NCI-H2196 treated with DMSO at 0.1 percent for 48 hours (cell line): ENCODE data around the gene TRPM3.

ENCODE experiments used
- DNase-seq: peaks from one replicate; lab custom pipeline; 2025; ENCODE audit not compliant: unreplicated experiment; lab: John Stamatoyannopoulos, UW

The TRPM3 gene

GRCh38 chr9:70564468-70565335, 556.7 kb downstream of the TRPM3 start:
- no peak for DNase-seq

DNA sequence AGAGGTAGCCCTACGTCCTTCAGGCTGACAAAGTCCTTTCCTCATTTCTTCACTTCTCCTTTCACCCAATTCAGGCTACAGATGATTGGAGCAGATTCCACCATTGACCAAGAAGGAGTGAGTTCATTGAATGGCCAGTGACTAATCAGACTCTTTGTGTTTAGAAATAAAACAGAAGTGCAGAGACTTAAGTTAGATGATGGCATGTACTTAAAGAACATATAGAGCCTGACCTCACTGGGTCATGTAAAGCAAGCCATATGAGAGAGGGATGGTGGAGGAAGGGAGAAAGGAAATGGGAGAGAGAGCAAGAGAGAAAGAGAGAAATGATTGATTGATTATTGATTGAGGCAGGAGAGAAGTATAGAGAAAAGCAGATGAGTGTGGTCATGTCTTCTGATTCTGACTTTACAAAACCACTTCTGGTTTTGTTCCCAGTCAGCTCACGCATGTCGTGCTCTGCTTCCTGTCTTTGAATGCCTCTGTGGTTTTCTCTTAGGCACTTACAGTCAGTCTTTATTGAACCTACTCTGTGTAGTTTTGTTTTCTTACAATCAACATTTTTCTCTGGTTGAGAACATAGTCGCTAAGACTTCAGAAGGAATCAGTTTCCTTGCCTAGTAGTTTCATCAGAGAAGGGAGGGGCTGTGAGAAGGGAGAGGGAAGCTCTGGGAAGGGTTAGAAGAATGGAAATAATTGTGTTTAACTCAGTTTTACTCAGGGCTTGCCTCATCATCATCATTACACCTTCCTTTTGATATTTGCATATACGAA, 557.8 kb downstream of the TRPM3 start:
- no peak for DNase-seq

- no peak for DNase-seq
Measured at GRCh38 chr9:70563010-70563409, 558.4 kb downstream of the TRPM3 start.

GRCh38 chr9:70561786-70562395, 559.5 kb downstream of the TRPM3 start:
- DNase-seq: no peak

DNA sequence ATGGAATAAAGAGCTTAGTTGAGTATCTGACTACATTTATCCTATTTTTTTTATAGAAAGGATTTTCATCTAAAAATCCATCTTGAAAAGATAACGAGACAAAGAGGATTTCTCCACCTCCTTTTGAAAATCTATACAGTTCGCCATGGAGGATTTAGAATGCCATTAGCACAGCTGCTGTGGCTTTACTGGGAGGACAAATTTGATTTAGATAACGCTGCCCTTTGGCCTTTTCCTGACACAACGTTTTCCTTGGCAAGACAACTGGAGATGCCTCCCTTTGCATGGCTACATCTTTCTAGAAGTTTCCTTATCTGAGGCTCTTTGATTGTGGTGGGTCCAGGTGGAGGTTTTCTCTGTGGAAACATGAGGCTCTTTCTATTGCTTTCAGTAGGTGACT, 560.3 kb downstream of the TRPM3 start:
- DNase-seq: no peak

DNA sequence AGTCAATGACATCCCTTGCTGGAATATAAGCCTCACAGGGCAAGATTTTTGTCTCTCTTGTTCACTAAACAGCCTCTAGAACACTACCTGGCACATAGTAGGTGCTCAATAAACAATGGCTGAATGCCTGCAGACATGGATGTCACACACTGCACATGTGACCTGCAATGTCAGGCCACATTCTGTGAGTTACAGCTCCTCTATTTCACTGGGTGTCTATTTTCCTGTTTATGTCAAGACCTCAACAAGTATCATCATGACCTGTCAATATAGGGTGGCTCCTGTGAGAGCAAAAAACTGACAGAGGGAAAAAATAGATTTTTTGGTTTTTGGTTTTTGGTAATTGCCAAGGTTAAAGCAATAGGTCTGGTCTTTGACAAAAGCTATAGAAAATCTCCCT, 562.3 kb downstream of the TRPM3 start:
- no peak for DNase-seq

DNA sequence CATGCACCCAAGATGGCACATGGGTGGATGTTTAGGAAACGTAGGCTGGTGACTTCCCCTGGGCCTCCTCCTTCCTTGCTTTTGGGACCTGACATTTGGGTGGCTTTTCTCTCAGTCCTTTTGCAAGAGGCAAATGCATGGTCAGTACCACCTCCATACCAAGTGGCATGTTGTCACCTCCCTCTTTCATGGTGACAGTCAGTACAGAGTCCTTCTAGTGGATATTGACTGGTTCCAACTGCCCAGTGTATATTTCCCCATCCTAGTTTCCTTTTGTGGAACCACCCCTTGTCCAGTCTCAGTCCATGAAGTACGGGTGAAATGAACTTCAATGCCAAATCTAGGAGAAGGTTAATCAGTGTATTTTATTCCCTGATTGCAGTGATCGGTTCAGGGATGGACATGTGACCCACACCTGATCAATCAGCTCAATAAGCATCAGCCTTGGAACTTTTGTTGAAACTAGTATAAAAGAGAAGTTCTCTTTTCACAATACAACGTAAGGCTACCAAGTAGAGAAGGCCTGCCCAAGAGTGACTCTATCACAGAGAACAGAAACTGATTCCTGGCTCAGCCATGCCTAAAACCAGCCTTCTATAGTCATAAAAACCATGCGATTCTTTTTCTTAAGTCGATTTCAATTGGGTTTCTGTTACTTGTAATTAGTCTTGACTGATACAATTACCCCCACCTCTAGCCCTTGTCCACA, 563.6 kb downstream of the TRPM3 start:
- DNase-seq: no peak

GRCh38 chr9:70556771-70557170, 564.6 kb downstream of the TRPM3 start:
- DNase-seq: no peak

DNA sequence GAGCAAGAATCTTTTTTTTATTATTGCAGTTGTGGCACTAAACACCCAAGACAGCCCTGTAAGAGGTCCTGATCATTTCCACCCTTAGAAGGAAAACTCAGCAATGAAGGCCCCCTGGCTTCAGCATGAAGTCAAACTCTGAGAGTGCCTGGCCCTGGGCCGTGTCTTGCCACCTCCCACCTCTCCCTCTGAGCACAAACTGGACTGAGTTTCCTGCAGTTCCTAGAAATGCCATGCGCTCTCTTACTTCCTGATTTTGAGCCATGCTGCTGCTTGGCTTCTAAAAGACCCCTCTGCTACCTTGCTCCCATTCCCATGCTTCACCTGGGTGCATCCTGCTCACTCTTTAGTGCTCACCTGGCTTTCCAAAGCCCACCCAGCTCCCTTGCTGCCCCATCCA, 566.5 kb downstream of the TRPM3 start:
- DNase-seq: no peak

DNA sequence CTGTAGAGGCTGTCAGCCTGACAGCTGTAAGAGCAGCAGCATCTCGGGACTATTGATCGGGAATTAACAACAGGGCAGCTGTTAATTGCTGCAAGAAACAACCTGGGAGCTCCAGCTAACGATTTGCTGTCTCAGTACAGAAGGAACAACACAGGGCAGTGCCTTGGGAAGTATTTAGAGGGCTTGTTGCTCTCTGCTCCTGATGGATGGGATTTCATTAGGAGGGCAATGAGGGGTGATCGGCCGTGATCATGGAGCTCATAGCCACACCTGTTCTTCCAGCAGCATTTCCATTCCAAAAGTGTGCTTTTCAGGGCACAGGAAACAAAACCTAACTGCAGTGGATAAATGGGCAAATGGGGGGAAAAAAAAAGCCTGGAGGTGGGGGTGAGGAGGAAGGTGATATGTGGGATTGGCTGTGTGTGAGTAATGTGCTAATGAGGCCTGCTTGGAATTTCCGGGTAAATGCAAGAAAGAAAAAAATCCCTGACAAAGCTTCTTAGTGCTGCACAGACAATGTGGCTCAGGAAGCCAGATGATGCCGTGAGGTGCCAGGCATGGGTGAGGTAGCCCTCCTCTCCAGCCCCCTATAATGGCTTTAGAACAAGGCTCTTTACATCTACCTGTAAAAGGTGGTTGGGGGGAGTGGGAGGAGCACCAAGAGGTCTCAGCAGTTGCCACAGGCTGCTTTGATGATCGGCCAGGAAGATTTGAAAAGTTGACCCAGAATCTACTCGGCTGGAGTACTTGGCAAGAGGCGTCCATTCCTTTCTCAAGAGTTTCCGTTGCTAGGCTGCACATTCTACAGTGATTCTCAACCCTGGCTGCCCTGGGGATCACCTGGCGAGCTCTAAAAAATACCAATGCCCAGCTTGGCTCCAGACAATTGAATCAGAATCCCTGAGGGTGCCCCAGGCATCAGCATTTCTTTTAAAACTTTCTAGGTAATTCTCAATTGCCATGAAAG, 567.4 kb downstream of the TRPM3 start:
- DNase-seq: no peak

GRCh38 chr9:70552561-70552960, 568.9 kb downstream of the TRPM3 start:
- no peak for DNase-seq

GRCh38 chr9:70551801-70552200, 569.6 kb downstream of the TRPM3 start:
- no peak for DNase-seq

GRCh38 chr9:70551396-70551795, 570.0 kb downstream of the TRPM3 start:
- DNase-seq: no peak

DNA sequence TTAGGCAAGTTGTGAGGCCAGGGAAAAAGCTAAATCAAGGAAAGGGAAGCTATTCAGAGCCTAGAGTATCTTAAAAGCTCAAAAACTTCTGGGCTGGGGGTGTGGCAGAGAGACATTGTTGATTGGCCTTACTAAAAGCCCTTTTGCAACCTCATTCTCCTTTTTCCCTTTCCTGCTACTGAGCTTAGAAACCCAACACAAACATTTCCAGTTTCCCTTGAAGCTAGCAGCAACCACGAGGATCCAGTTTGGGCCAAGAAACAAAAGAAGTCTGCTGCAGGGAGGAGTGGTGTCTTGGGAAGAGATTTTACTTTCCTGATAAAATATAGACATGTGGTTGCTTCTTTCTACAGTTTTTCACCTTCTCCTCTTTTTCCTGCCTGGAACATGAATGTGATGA, 571.5 kb downstream of the TRPM3 start:
- DNase-seq: no peak

- DNase-seq: no peak
Measured at GRCh38 chr9:70542311-70542931, 579.0 kb downstream of the TRPM3 start.

- DNase-seq: no peak
Measured at GRCh38 chr9:70540016-70540415, 581.4 kb downstream of the TRPM3 start.

GRCh38 chr9:70539526-70539925, 581.9 kb downstream of the TRPM3 start:
- DNase-seq: no peak

DNA sequence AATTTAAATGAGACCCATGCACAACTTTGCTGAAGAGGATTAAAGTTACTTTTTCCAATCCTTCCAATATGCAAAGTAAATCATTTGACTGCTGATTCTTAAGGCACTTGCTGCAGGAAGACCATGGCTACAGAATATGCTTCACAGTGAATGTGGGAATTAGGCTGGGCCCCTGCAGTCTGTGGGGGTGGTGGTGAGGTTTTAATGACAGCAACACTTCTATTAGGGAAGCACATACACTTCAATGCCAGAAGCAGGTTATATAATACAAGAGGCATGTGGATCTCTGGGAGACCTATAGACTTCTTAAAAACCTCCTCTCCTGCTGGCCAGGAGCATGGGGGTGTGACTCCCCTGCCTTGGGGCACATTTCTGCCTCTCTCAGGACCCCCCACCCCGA, 582.4 kb downstream of the TRPM3 start:
- DNase-seq: no peak

GRCh38 chr9:70537084-70537483, 584.3 kb downstream of the TRPM3 start:
- no peak for DNase-seq
